Measurements from ENCODE around the gene PFDN2.

The PFDN2 gene

GRCh38 chr1:161111527-161111926 lies 6.3 kb downstream of the PFDN2 start:
- Histone ChIP-seq H4K8ac (ENCODE audit: low read depth, low read length) (no peak overlapping the region), H2BK120ac (ENCODE audit: low read depth, low read length) (no peak overlapping the region), H3K79me1 (ENCODE audit: low read depth, low read length) (peaks cover 5% of the 10 kb centered on the region), H2BK15ac (ENCODE audit: low read length) (no peak overlapping the region), H3K9ac (ENCODE audit: low read depth, low read length, poor library complexity) (no peak overlapping the region), H2BK5ac (ENCODE audit: low read length) (no peak overlapping the region), H3K27ac (replicated peaks; ENCODE audit: low read length) (no peak overlapping the region), H3K14ac (ENCODE audit: low read length) (no peak overlapping the region), H2AFZ (ENCODE audit: low read length) (no peak overlapping the region), H3K4me3 (ENCODE audit: low read length in 2 of 2) (no peak overlapping the region), H2BK12ac (ENCODE audit: low read length) (no peak overlapping the region), H3K18ac (ENCODE audit: low read length) (no peak overlapping the region), H3K4me2 (ENCODE audit: insufficient read depth, low read length, poor library complexity, severe bottlenecking) (no peak overlapping the region), H2AK5ac (ENCODE audit: low read depth, low read length) (no peak overlapping the region), H3K36me3 (replicated peaks in 1 of 2; ENCODE audit: control insufficient read depth in 2 of 2, insufficient read depth in 2 of 2, low read length in 2 of 2) (peaks cover 3 to 43% of the 10 kb centered on the region in 2 donors), H3K4me1 (ENCODE audit: control insufficient read depth in 2 of 2, insufficient read depth in 1 of 2, low read depth in 1 of 2, low read length in 2 of 2) (no peaks in the 10 kb centered on the region), H3K23ac (ENCODE audit: low read depth, low read length, poor library complexity) (no peak overlapping the region), H3K4ac (ENCODE audit: low read length) (no peak overlapping the region), H3K9me3 (replicated peaks in 1 of 2; ENCODE audit: control insufficient read depth in 2 of 2, insufficient read depth in 1 of 2, low read depth in 1 of 2, low read length in 2 of 2) (no peaks in the 10 kb centered on the region), H3K27me3 (ENCODE audit: control insufficient read depth in 3 of 3, insufficient read depth in 3 of 3, low read depth in 1 of 3, low read length in 3 of 3) (no peaks in the 10 kb centered on the region), H4K91ac (ENCODE audit: low read depth, low read length, poor library complexity) (no peak overlapping the region)
- no peak for DNase-seq (ENCODE audit: low spot score)
- WGBS, 2 donors (ENCODE audit: extremely low coverage in 2 of 2, insufficient read length in 2 of 2, insufficient replicate concordance in 1 of 2), result no CpG with 5 or more reads among the region's 2 CpGs

- no peak overlapping the region for H3K27ac ChIP-seq (replicated peaks; ENCODE audit: low read length)
- no peaks in the 10 kb centered on the region for H3K9me3 ChIP-seq (replicated peaks in 1 of 2; ENCODE audit: control insufficient read depth in 2 of 2, insufficient read depth in 1 of 2, low read depth in 1 of 2, low read length in 2 of 2)
- H3K79me1 ChIP-seq (ENCODE audit: low read depth, low read length), result peaks cover 5% of the 10 kb centered on the region
- no peak overlapping the region for H2AK5ac ChIP-seq (ENCODE audit: low read depth, low read length)
- no peak overlapping the region for H4K91ac ChIP-seq (ENCODE audit: low read depth, low read length, poor library complexity)
- no peak overlapping the region for H3K14ac ChIP-seq (ENCODE audit: low read length)
- H3K18ac ChIP-seq (ENCODE audit: low read length), result no peak overlapping the region
- DNase-seq (ENCODE audit: low spot score), result no peak
- H4K8ac ChIP-seq (ENCODE audit: low read depth, low read length), result no peak overlapping the region
- no peak overlapping the region for H2AFZ ChIP-seq (ENCODE audit: low read length)
- H3K23ac ChIP-seq (ENCODE audit: low read depth, low read length, poor library complexity), result no peak overlapping the region
- H3K4me1 ChIP-seq (ENCODE audit: control insufficient read depth in 2 of 2, insufficient read depth in 1 of 2, low read depth in 1 of 2, low read length in 2 of 2), result no peaks in the 10 kb centered on the region
- H2BK15ac ChIP-seq (ENCODE audit: low read length), result no peak overlapping the region
- no peak overlapping the region for H3K4me2 ChIP-seq (ENCODE audit: insufficient read depth, low read length, poor library complexity, severe bottlenecking)
- H3K27me3 ChIP-seq (ENCODE audit: control insufficient read depth in 3 of 3, insufficient read depth in 3 of 3, low read depth in 1 of 3, low read length in 3 of 3), result no peaks in the 10 kb centered on the region
- no CpG with 5 or more reads among the region's 3 CpGs for WGBS, 2 donors (ENCODE audit: extremely low coverage in 2 of 2, insufficient read length in 2 of 2, insufficient replicate concordance in 1 of 2)
- H2BK5ac ChIP-seq (ENCODE audit: low read length), result no peak overlapping the region
- H3K36me3 ChIP-seq (replicated peaks in 1 of 2; ENCODE audit: control insufficient read depth in 2 of 2, insufficient read depth in 2 of 2, low read length in 2 of 2), result peaks cover 3 to 40% of the 10 kb centered on the region in 2 donors
- H2BK120ac ChIP-seq (ENCODE audit: low read depth, low read length), result no peak overlapping the region
- no peak overlapping the region for H2BK12ac ChIP-seq (ENCODE audit: low read length)
- no peak overlapping the region for H3K4ac ChIP-seq (ENCODE audit: low read length)
- no peak overlapping the region for H3K4me3 ChIP-seq (ENCODE audit: low read length in 2 of 2)
- no peak overlapping the region for H3K9ac ChIP-seq (ENCODE audit: low read depth, low read length, poor library complexity)
These were observed 6.7 kb downstream of the PFDN2 start for GRCh38 chr1:161111117-161111516.

- Histone ChIP-seq H3K4me3 (ENCODE audit: low read length in 2 of 2) (no peak overlapping the region), H3K27me3 (ENCODE audit: control insufficient read depth in 3 of 3, insufficient read depth in 3 of 3, low read depth in 1 of 3, low read length in 3 of 3) (no peaks in the 10 kb centered on the region), H3K9ac (ENCODE audit: low read depth, low read length, poor library complexity) (no peak overlapping the region), H4K91ac (ENCODE audit: low read depth, low read length, poor library complexity) (no peak overlapping the region), H3K14ac (ENCODE audit: low read length) (no peak overlapping the region), H2BK12ac (ENCODE audit: low read length) (no peak overlapping the region), H3K4me1 (ENCODE audit: control insufficient read depth in 2 of 2, insufficient read depth in 1 of 2, low read depth in 1 of 2, low read length in 2 of 2) (no peaks in the 10 kb centered on the region), H3K23ac (ENCODE audit: low read depth, low read length, poor library complexity) (no peak overlapping the region), H3K27ac (replicated peaks; ENCODE audit: low read length) (no peak overlapping the region), H2AFZ (ENCODE audit: low read length) (no peak overlapping the region), H3K36me3 (replicated peaks in 1 of 2; ENCODE audit: control insufficient read depth in 2 of 2, insufficient read depth in 2 of 2, low read length in 2 of 2) (peaks cover 10 to 32% of the 10 kb centered on the region in 2 donors), H2BK15ac (ENCODE audit: low read length) (no peak overlapping the region), H3K79me1 (ENCODE audit: low read depth, low read length) (peaks cover 8% of the 10 kb centered on the region), H3K4me2 (ENCODE audit: insufficient read depth, low read length, poor library complexity, severe bottlenecking) (no peak overlapping the region), H3K9me3 (replicated peaks in 1 of 2; ENCODE audit: control insufficient read depth in 2 of 2, insufficient read depth in 1 of 2, low read depth in 1 of 2, low read length in 2 of 2) (no peaks in the 10 kb centered on the region), H2AK5ac (ENCODE audit: low read depth, low read length) (no peak overlapping the region), H2BK120ac (ENCODE audit: low read depth, low read length) (no peak overlapping the region), H4K8ac (ENCODE audit: low read depth, low read length) (no peak overlapping the region), H3K4ac (ENCODE audit: low read length) (no peak overlapping the region), H3K18ac (ENCODE audit: low read length) (no peak overlapping the region), H2BK5ac (ENCODE audit: low read length) (no peak overlapping the region)
- WGBS, 2 donors (ENCODE audit: extremely low coverage in 2 of 2, insufficient read length in 2 of 2, insufficient replicate concordance in 1 of 2), result no CpG with 5 or more reads among the region's 1 CpG
- no peak for DNase-seq (ENCODE audit: low spot score)
These were observed 11.4 kb downstream of the PFDN2 start for GRCh38 chr1:161106431-161106830.

- Histone ChIP-seq H4K91ac (ENCODE audit: low read depth, low read length, poor library complexity) (no peak overlapping the region), H2AK5ac (ENCODE audit: low read depth, low read length) (no peak overlapping the region), H3K4ac (ENCODE audit: low read length) (no peak overlapping the region), H3K9me3 (replicated peaks in 1 of 2; ENCODE audit: control insufficient read depth in 2 of 2, insufficient read depth in 1 of 2, low read depth in 1 of 2, low read length in 2 of 2) (no peaks in the 10 kb centered on the region), H3K4me3 (ENCODE audit: low read length in 2 of 2) (no peak overlapping the region), H3K36me3 (replicated peaks in 1 of 2; ENCODE audit: control insufficient read depth in 2 of 2, insufficient read depth in 2 of 2, low read length in 2 of 2) (peaks cover 18 to 39% of the 10 kb centered on the region in 2 donors), H2BK120ac (ENCODE audit: low read depth, low read length) (no peak overlapping the region), H3K27ac (replicated peaks; ENCODE audit: low read length) (no peak overlapping the region), H4K8ac (ENCODE audit: low read depth, low read length) (no peak overlapping the region), H2BK15ac (ENCODE audit: low read length) (no peak overlapping the region), H3K4me2 (ENCODE audit: insufficient read depth, low read length, poor library complexity, severe bottlenecking) (no peak overlapping the region), H3K79me1 (ENCODE audit: low read depth, low read length) (peaks cover 3% of the 10 kb centered on the region), H2AFZ (ENCODE audit: low read length) (no peak overlapping the region), H3K14ac (ENCODE audit: low read length) (no peak overlapping the region), H3K4me1 (ENCODE audit: control insufficient read depth in 2 of 2, insufficient read depth in 1 of 2, low read depth in 1 of 2, low read length in 2 of 2) (peaks cover 2 to 8% of the 10 kb centered on the region in 2 donors), H2BK5ac (ENCODE audit: low read length) (no peak overlapping the region), H3K9ac (ENCODE audit: low read depth, low read length, poor library complexity) (no peak overlapping the region), H3K27me3 (ENCODE audit: control insufficient read depth in 3 of 3, insufficient read depth in 3 of 3, low read depth in 1 of 3, low read length in 3 of 3) (peaks cover 0 to 6% (median 0%) of the 10 kb centered on the region in 3 experiments), H3K18ac (ENCODE audit: low read length) (no peak overlapping the region), H2BK12ac (ENCODE audit: low read length) (no peak overlapping the region), H3K23ac (ENCODE audit: low read depth, low read length, poor library complexity) (no peak overlapping the region)
- no CpG with 5 or more reads among the region's 2 CpGs for WGBS, 2 donors (ENCODE audit: extremely low coverage in 2 of 2, insufficient read length in 2 of 2, insufficient replicate concordance in 1 of 2)
- DNase-seq (ENCODE audit: low spot score), result no peak
These were observed 17.3 kb downstream of the PFDN2 start for GRCh38 chr1:161100556-161100955.

Data from neuronal stem cell (in vitro differentiated cells).